CD1c-positive myeloid dendritic cell (primary cell): Measurements from ENCODE around the gene SLC16A9.

Source experiments
- DNase-seq: peaks from one replicate; pipeline ENCODE4 v3.0.0-alpha.2; 2016; ENCODE audit errors: extremely low spot score

SLC16A9 gene

DNA sequence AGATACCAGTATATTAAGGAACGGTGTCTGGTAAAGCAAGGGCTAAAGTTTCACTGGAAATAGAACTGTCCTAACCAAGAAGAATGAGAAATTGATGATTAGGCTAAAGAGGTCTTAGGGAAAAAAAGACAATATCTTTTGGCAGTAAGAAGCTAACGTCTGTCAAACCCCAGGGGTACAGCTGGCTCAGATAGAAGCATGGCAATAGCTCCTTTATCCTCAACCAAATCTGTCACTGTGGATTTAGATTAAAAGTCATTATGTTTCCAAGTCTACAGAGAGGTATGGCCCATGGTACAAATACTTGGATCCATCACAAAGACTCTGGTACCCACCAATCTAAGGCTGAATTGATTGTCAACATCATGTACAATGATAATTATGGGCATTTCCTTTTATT is 8.6 kb upstream of the SLC16A9 start:
- DNase-seq, result no peak

DNA sequence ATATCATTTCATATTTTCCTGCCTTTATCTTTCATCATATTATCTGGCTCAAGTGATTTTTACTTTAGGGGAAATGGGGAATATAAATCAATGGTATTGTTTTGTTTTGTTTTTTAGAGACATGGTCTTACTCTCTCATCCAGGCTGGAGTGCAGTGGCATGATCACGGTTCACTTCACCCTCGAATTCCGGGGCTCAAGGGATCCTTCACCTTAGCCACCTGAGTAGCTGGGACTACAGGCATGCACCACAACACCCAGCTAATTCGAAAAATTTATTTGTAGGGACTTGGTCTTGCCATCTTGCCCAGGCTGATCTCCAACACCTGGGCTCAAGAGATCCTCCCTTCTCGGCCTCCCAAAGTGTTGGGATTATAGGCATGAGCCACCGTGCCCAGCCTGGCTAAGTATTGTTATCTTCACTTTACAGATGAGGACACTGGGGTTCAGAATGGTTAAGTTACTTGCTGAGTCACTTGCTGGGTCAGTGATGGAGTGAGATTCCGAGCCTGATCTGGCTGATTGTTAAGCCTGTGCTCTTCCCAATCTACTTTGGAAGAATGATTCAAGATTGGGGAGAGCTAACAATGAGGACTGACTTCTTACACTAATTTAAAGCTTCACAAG is 3.7 kb upstream of the SLC16A9 start:
- no peak for DNase-seq

DNA sequence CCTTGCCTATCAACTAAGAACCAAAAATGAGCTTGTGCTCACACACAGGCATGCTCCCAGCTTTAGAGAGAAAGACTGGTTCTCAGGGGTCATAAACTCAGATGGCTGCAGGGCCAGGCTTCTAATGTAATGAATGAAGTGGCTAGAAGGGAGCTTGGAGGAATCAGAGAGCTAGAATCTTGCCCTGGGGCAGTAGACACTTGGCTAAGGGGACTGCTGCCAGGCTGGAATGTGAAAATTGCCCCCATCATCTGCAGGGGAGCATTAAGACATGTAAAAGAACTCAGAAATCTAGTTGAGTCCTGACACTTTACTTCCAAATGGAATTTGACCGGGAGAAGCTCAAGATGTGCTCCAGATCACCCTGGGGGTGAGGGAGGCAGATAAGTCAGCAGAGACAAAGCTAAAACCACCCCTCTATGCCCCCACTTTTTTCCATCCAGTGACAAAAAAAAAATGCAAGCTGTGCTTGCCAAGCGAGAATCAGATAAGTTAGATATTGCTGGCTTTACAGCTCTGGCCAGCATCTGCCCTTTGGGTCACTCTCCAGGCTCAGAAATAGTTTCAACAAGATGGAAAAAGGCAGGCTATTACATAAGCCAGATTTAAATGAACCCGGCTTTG is 2.3 kb upstream of the SLC16A9 start:
- no peak for DNase-seq

DNA sequence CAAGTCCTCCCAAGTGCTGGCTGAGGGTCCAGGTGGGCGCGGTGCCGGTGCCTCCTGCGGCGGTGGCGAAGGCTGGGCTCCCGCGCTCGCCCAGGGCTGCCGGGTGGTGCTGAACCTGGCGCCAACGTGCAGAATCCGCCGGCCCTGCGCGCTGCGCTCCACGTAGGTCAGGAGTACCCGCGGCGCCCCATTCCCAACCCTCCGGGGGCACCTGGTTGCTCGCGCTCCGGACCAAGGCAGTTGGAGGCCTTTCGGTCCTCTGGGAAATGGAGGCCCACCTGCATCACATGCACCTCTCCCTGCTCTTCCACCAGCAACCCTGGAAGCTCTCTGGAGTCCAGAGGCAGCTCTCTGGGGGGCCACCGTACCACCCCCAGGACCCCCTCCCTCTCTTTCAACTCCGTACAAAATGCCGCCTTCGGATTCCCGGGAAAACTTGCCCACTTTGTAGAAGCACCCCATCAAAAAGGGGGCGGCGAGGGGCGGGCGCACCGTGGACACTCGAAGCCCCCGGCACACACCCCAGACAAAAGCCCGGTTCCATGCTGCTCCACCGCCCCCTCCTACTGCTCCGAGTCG is 745 bp downstream of the SLC16A9 start:
- DNase-seq, result no peak

DNA sequence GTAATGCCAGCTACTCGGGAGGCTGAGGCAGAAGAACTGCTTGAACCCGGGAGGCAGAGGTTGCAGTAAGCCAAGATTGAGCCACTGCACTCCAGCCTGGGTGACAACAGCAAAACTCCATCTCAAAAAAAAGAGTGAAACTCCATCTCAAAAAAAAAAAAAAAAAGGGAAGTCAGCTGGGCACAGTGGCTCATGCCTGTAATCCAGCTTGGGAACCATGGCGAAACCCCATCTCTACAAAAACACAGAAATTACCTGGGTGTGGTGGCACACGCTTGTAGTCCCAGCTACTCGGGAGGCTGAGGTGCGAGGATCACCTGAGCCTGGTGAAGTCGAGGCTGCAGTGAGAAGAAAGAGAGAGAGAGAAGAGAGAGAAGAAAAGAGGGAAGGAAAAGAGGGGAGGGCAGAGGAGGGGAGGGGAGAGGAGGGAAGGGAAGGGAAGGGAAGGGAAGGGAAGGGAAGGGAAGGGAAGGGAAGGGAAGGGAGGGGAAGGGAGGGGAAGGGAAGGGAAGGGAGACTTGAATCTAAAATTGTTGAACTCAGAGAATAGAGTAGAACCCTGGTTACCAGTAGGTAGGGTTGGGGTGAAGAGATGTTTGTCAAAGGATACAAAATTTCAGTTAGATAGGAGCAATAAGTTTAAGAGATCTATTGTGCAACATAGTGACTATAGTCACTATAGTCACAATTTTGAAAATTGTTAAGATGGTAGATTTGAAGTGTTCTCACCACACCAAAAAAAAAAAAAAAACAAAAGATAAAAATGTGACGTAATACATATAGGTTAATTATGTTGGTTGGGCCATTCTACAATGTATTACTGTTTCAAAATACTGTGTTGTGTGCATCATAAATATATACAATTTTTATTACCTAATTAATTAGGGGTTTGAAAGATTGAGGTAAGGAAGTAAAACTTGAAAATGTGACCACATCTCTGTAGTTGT is 2.5 kb downstream of the SLC16A9 start:
- DNase-seq, result no peak

DNA sequence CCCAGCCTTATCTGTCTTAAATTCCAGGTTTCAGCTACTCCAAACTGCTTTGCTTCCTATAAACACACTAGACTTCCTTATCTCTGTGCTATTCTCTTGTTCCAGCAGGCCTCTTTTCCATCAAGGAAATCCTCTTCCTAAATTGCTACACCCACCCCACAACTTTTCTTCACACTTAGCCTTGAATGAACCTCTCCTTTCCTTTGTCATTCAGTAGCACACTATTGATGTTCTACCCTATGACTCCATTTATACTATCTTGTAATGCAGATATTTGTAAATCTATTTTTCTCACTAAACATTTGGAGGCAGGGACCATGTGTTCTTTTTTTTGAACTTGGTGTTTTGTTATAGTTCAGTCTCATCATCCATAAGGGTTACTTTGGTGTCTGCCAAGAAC is 3.7 kb downstream of the SLC16A9 start:
- no peak for DNase-seq

DNA sequence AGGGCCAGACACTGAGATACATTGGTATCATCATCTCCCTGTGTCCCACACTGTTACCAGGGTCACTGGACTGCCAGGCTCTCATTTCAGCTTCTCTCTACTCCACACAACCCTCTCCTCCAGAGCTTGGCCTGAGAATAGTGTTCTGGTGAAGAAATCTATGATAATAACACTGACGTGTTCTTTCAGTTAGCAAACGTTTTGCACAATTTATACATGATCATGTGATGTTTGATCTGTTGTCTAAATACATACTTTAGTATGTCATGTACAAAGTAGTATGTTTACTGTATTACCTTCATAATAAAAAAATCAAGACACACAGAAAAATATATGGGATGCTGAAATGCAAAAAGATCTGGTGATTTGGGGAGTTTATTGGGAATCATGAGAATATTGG is 5.0 kb downstream of the SLC16A9 start:
- no peak for DNase-seq

DNA sequence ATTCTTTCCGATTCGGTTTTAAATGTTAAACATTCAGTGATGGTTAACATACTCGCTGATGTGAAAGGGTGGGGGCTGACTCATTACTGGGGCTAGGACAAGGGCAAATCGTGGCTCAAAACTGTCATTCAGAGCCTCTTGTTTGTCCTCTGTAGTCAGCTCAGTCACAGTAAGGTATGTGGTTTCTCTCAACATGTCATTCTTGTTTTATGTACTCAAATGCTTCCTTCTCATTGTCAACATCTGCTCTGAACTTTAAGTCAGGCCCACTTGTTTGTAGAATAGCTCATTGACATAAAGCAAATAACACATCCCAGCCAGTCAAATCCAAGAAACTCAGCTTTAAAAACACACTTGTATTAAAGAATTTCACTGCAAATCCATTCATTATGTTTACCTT is 7.3 kb downstream of the SLC16A9 start:
- DNase-seq, result no peak

DNA sequence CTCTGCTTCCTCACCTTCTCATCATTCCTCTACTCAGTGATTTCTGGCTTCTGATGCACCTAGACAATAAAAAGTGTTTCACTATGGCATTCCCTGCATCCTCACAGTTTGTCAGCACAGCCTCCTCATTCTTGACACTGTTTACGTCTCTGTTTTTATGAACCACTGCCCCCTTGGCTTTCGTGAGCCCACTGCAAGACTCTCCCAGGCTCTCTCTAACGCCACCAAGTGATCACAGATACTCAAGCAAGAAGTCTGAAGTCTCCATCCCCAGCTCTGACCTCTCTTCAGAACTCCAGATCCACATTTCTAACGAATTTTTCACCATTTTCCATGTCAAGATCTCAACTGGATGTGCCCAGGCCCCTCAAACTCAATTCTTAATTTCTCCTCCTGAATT is 8.9 kb downstream of the SLC16A9 start:
- DNase-seq, result no peak

DNA sequence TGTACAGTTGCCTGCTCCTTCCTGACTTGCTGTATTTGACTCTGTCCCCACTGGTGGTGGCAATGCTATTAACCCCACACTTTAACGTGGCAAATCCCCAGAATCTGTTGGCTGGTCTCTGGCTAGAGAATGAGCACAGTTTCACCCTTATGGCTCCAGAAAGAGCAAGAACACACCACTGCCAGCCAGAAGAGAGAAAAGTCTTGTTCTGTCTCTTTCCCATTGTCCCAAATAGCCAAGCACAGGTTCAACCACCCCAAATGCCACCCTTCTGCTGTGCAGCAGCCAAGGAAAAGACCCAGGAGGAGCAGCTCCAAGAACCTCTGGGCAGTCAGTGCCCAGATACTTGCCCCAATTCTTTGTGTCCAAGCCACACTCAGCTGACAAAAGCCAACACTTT is 11.3 kb downstream of the SLC16A9 start:
- no peak for DNase-seq

DNA sequence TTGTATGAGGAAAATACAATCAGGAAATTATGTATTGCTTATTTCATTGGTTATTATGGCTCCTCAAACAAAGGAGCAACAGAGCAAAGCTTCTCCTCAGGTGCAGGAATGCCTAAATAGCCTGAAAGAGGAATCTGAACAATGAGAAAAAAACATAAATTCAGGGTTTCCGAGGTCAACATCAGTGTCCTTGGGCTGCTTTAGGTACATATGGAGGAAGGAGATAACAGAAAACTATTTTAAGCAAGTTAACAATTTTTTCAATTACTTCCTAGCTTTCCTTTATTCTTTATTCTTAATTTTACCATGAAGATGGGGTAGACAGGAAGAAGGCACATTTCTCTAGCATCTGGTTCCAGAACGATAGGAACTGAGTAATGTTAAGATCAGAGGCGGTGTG is 14.0 kb downstream of the SLC16A9 start:
- DNase-seq, result no peak

DNA sequence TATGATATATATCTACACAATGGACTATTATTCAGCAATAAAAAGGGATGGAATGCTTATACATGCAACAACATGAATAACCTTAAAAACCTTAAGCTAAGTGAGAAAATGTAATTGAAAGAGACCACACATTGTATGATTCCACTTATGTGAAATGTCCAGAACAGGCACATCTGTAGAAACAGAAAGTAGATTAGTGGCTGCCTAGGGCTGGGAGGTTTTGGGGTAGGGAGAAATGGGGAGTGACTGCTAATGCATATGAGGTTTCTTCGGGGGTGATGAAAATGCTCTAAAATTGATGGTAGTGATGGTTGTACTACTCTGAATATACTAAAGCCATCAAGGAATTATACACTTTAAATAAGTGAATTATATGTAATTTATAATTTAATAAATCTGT is 14.7 kb downstream of the SLC16A9 start:
- no peak for DNase-seq

DNA sequence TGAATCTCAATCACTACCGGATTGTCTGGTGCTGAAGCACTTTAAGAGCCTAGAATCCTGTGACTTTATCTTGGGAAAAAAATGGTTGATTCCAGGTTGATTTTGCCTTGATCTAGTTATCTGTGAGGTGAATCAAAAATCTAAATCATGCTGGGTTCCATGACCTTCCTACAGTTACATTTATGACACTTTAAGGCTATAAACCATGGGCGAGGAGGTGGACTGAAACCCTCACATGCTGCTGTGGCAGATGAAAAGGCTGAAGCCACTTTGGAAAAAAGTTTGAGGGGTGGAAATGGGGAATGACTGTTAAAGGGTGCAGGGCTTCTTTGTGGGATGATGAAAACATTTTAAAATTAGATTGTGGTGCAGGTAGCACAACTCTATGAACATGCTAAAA is 17.5 kb downstream of the SLC16A9 start:
- no peak for DNase-seq

DNA sequence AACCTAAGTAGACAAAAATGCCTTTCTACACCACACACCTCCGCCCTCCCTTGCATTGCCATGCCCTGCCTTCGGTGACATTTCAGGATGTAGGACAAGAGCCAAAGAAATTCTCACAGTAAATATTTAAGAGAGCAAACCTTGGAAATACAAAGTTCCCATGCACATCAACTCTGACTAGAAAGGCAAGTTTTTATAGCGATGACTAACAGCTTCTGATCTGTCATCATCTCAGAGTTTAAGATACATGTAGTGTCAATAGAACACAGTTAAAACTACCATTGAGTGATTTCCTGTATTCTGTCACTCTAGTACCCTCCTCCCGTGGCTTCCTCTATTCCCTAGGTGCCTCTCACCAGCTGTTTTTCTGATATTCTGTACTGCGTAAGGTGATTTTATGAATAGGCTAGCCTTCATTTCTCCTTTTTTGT is 20.7 kb downstream of the SLC16A9 start:
- DNase-seq, result no peak

DNA sequence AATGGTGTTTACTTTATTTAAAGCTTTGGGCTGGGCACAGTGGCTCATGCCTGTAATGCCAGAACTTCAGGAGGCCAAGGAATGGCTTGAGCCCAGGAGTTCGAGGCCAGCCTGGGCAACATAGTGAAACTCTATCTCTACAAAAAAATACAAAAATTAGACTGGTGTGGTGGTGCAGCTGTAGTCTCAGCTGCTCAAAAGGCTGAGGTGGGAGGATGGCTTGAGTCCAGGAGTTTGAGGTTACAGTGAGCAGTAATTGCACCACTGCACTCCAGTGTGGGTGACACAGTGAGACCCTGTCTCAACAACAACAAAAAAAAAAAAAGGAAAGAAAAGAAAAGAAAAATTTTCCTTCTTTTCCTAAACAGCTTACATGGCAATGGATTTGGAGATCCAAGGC is 22.0 kb downstream of the SLC16A9 start:
- no peak for DNase-seq

DNA sequence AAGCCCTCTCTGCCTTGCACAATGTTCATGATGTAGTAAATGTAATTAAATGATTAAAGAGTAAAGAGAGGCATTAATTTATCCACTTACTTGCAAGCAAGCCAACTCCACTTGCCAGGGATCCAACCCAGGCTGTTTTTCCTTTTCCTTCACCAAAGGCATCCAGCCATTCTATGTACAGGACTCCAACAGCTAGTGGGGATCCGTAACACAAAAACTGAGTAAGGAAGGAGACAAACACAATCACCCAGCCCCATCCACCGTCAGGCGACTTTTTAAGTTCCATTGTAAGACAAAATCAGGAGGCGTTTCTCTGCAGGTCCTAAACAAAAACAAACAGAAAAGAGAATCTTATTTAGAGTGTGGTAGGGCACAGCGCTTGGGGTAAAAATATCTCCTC is 25.6 kb downstream of the SLC16A9 start:
- no peak for DNase-seq

DNA sequence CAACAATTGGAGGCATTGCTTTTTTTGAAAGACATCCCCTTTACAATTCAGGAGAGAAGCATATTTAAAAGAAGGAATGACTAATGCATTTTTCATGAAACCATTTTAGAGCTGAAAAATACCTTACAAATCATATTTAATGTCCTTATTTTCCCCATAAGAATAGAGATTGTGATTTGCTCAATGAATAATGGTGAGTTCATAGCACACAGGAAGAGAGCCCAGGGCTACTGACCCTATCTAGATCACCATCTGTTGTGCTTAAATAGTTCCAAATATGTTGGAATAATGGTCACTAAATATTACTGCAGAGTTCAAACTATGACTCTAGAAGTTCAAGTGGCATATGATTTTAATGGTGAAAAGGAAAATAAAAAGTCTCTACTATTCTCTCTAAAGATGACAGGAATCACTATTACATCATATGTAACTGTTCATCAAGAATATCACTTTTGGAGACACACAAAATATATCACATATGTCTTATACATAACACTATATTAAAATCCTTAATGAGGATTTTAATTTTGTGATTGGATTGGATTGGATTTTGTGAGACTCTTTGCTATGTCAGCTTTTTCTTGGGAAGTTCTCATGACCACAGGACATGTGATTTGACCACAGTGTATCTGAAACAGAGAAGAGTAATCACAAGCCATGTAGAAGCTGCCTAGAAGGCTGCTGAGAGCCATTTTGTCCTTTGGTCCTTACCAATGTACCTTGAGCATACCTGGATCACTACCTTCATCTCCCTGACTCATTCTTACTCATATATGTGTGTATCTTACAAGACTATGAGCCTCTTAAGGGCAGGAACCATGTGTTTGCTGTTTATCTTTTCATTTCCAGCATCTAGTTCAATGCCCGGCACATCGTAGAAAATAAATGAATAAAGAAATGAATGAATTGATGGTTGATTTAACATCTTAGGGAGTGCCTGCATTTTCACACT is 26.4 kb downstream of the SLC16A9 start:
- no peak for DNase-seq

DNA sequence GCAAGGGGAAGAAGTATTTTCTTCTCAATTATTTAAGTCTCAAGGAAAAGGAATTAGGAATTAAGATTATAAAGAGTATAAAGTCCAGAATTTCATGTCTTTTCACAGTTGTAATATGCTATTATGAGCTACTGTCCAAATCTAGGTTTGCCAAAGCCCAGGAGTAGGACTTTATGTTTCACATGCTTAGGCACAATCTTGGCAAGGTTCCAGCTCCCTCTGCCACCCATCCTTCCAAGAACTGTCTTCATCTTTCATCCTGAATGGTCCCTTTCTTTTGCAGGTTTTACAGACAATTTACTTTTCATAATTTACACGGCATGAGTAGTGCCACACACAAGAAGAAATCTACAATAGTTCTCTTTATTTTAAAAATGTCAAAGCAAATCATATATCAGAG is 29.5 kb downstream of the SLC16A9 start:
- DNase-seq, result no peak

DNA sequence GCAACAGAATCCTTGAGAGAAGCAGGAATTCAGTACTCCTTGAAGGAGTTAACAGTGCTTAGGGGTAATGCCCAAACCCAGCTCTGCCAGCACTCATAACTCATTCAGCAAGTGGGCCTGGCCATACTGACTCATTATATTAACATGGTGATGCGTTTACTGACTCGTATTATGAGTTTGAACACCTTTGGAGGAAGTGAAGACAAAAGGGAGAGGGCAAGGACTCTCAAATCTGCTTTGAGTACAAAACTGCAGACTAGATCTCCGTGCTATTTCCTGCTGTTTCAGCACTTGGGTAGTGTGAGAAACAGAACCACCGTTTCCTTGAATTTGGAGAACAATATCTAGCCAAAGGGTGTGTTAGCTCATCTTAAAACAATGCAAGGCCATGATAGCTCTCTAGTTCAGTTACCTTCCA is 30.8 kb downstream of the SLC16A9 start:
- DNase-seq, result no peak

DNA sequence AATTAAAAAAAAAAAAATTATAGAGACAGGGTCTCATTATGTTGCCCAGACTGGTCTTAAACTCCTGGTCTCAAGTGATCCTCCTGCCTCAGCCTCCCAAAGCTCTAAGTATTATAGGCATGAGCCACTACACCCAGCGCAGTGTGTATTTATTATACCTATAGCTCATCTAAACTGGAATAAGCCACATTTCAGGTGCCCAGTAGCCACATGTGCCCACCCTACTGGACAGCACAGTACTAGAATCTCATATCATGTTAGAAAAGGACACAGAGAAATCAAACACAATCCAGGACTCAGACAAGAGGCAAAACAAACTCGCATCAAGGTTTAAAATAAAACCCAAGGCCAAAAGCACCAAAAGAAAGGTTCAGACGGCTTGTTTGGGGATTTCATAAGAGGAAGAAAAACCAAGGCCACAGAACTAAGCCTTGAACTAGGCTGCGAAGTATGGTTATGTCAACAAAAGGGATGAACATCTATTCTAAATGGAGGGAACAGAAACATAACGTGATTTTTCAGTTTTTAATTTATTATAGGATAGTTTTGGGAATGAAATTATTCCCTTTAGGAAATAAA is 32.3 kb downstream of the SLC16A9 start:
- DNase-seq, result no peak

DNA sequence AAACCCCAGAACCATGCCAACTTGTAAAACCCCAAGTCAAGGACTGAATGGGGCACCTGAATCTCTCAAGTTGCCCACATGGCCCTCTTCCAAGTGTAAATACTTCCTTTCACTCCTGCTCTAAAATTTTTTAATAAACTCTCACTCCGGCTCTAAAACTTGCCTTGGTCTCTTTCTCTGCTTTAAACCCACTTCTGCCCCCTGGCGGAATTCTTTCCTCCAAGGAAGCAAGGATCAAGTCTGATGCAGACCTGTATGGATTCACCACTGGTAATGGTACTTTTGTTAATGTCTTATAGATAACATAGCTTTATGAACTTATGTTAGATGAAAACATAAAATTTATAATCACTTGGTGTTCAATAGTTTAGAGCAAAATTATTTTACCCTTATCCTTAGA is 33.8 kb downstream of the SLC16A9 start:
- DNase-seq, result no peak
